Measurements from ENCODE around the gene ERBIN. TPM values are rescaled to one million over a fixed set of nuclear protein-coding genes. Genes with fewer than 3 reads are reported as not detected.

The ERBIN gene
- total RNA-seq, 4 donors from 2014 or later: 54.9 to 134 (median 109) TPM

GRCh38 chr5:65893749-65894430 lies 32.5 kb upstream of the ERBIN start:
- no peak overlapping the region for H3K4me3 ChIP-seq
- WGBS, 2 donors (ENCODE audit: low coverage in 1 of 2): 72 to 84% methylated on average over 4 to 9 of the region's 9 CpGs
- no peaks in the 10 kb centered on the region for H3K36me3 ChIP-seq
- in situ Hi-C loops (cut with MboI; ENCODE audit: low pct_ligation_motif_present in 1 of 4, low pct_unique_long_range_greater_than_20kb in 1 of 4, low sequenced_read_pairs in 3 of 4): no loop called here
- no peak for TF ChIP-seq EP300 (IDR thresholded peaks at IDR 0.05; ENCODE audit: low read depth)
- no peaks in the 10 kb centered on the region for H3K9me3 ChIP-seq
- DNase-seq: no peak
- H3K27ac ChIP-seq: no peak overlapping the region
- no peaks in the 10 kb centered on the region for H3K4me1 ChIP-seq
- peaks cover 69% of the 10 kb centered on the region for H3K27me3 ChIP-seq
- intact Hi-C loops (cut with DNase I; ENCODE audit: low total_unique reads): no loop called here

- WGBS, 2 donors (ENCODE audit: low coverage in 1 of 2): 88 to 93% methylated on average over 3 of the region's 3 CpGs
- no peak for TF ChIP-seq EP300 (IDR thresholded peaks at IDR 0.05; ENCODE audit: low read depth)
- TF ChIP-seq CTCF (IDR thresholded peaks at IDR 0.05): no peak
- TF ChIP-seq POLR2AphosphoS5 (IDR thresholded peaks at IDR 0.05): no peak
- TF ChIP-seq POLR2A (IDR thresholded peaks at IDR 0.05): no peak
- in situ Hi-C loops (cut with MboI; ENCODE audit: low pct_ligation_motif_present in 1 of 4, low pct_unique_long_range_greater_than_20kb in 1 of 4, low sequenced_read_pairs in 3 of 4) (no loop called here), intact Hi-C loops (cut with DNase I; ENCODE audit: low total_unique reads) (no loop called here)
- Histone ChIP-seq H3K36me3 (no peaks in the 10 kb centered on the region), H3K27ac (no peak overlapping the region), H3K27me3 (peaks cover 57% of the 10 kb centered on the region), H3K4me3 (no peak overlapping the region), H3K9me3 (no peaks in the 10 kb centered on the region), H3K4me1 (no peaks in the 10 kb centered on the region)
- no peak for DNase-seq
Observed at GRCh38 chr5:65895891-65896290, 30.5 kb upstream of the ERBIN start.

GRCh38 chr5:65900746-65901145 lies 25.6 kb upstream of the ERBIN start:
- H3K4me3 ChIP-seq: no peak overlapping the region
- in situ Hi-C loops (cut with MboI; ENCODE audit: low pct_ligation_motif_present in 1 of 4, low pct_unique_long_range_greater_than_20kb in 1 of 4, low sequenced_read_pairs in 3 of 4): no loop called here

GRCh38 chr5:65902104-65902503 lies 24.3 kb upstream of the ERBIN start:
- WGBS, 2 donors (ENCODE audit: low coverage in 1 of 2): 98% methylated on average over 4 of the region's 4 CpGs; no CpG with 5 or more reads in 1 of the 2 donors

More at GRCh38 chr5:65900746-65901145, 25.6 kb upstream of the ERBIN start:
- Histone ChIP-seq H3K27me3 (peaks cover 39% of the 10 kb centered on the region), H3K27ac (no peak overlapping the region), H3K9me3 (no peaks in the 10 kb centered on the region), H3K36me3 (no peaks in the 10 kb centered on the region), H3K4me1 (no peaks in the 10 kb centered on the region)
- no peak for DNase-seq
- intact Hi-C loops (cut with DNase I; ENCODE audit: low total_unique reads): no loop called here
- 90% methylated on average over 2 of the region's 2 CpGs; no CpG with 5 or more reads in 1 of the 2 donors for WGBS, 2 donors (ENCODE audit: low coverage in 1 of 2)
- TF ChIP-seq CTCF (IDR thresholded peaks at IDR 0.05): no peak
- TF ChIP-seq POLR2AphosphoS5 (IDR thresholded peaks at IDR 0.05): no peak
- TF ChIP-seq POLR2A (IDR thresholded peaks at IDR 0.05): no peak
- no peak for TF ChIP-seq EP300 (IDR thresholded peaks at IDR 0.05; ENCODE audit: low read depth)

More at GRCh38 chr5:65902104-65902503, 24.3 kb upstream of the ERBIN start:
- H3K27ac ChIP-seq: no peak overlapping the region
- H3K27me3 ChIP-seq: peaks cover 29% of the 10 kb centered on the region
- intact Hi-C loops (cut with DNase I; ENCODE audit: low total_unique reads) (no loop called here), in situ Hi-C loops (cut with MboI; ENCODE audit: low pct_ligation_motif_present in 1 of 4, low pct_unique_long_range_greater_than_20kb in 1 of 4, low sequenced_read_pairs in 3 of 4) (no loop called here)
- no peak overlapping the region for H3K4me3 ChIP-seq
- no peaks in the 10 kb centered on the region for H3K36me3 ChIP-seq
- DNase-seq: no peak
- H3K9me3 ChIP-seq: no peaks in the 10 kb centered on the region
- H3K4me1 ChIP-seq: no peaks in the 10 kb centered on the region
- TF ChIP-seq POLR2AphosphoS5 (IDR thresholded peaks at IDR 0.05) (no peak), POLR2A (IDR thresholded peaks at IDR 0.05) (no peak), CTCF (IDR thresholded peaks at IDR 0.05) (no peak), EP300 (IDR thresholded peaks at IDR 0.05; ENCODE audit: low read depth) (no peak)
